ENCODE data around the gene BTN1A1. TPM values are rescaled to one million over a fixed set of nuclear protein-coding genes. Genes with fewer than 3 reads are reported as not detected.

The BTN1A1 gene
- total and polyA plus RNA-seq, 10 of the 15 experiments (the other 5 are each of a cell fraction or from before 2014, with no cell fraction given): 0.05 to 2.2 (median 0.87) TPM

DNA sequence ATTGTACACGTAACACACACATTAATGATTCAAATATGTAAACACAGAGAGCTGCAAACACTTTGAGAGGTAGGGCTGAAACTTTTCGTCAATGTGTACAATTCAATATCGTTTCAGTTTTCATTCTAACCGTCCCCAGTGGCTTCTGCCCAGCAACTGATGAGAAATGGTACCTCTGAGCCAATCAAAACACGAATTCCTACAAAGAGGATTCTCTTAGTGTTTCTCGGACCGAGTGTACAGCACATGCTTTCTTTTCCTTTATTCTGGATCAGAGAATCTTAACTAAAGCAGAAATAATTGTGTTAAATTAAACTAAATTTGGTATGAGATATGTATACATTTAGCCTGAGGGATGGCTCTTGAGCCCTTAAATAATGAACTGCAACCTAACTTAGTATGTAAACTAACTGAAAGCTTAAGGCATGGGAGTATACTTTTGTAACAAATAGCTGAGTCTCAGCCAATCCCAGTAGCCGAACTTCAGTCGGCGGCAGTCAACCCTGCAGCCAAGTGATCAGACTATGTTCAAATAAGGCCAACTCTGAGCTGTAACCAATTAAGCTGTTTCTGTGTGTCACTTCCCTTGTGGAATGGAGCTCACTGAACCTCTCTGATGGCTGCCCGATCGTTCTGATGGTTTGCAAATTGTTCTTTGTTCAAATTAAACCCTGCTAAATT is 26.2 kb upstream of the BTN1A1 start (continued):
- TF ChIP-seq ATF7 (IDR thresholded peaks at IDR 0.05; ENCODE audit: low read depth): peak; percentile 41
- no peak for TF ChIP-seq ZNF24 (IDR thresholded peaks at IDR 0.05)
- TF ChIP-seq MTA2 (IDR thresholded peaks at IDR 0.05; ENCODE audit: low read depth): peak; percentile 11; the same call in 1 of the 2 replicates
- TF ChIP-seq POLR2AphosphoS2 (IDR thresholded peaks at IDR 0.05; ENCODE audit: low read depth, low read length): peak; percentile 85
- no peak for TF ChIP-seq MYC (IDR thresholded peaks at IDR 0.05; ENCODE audit: insufficient read depth, insufficient read length, insufficient replicate concordance, low read length, severe bottlenecking)
- no peak for TF ChIP-seq IKZF1 (conservative IDR thresholded peaks at IDR 0.05)
- TF ChIP-seq, protein P1, sequence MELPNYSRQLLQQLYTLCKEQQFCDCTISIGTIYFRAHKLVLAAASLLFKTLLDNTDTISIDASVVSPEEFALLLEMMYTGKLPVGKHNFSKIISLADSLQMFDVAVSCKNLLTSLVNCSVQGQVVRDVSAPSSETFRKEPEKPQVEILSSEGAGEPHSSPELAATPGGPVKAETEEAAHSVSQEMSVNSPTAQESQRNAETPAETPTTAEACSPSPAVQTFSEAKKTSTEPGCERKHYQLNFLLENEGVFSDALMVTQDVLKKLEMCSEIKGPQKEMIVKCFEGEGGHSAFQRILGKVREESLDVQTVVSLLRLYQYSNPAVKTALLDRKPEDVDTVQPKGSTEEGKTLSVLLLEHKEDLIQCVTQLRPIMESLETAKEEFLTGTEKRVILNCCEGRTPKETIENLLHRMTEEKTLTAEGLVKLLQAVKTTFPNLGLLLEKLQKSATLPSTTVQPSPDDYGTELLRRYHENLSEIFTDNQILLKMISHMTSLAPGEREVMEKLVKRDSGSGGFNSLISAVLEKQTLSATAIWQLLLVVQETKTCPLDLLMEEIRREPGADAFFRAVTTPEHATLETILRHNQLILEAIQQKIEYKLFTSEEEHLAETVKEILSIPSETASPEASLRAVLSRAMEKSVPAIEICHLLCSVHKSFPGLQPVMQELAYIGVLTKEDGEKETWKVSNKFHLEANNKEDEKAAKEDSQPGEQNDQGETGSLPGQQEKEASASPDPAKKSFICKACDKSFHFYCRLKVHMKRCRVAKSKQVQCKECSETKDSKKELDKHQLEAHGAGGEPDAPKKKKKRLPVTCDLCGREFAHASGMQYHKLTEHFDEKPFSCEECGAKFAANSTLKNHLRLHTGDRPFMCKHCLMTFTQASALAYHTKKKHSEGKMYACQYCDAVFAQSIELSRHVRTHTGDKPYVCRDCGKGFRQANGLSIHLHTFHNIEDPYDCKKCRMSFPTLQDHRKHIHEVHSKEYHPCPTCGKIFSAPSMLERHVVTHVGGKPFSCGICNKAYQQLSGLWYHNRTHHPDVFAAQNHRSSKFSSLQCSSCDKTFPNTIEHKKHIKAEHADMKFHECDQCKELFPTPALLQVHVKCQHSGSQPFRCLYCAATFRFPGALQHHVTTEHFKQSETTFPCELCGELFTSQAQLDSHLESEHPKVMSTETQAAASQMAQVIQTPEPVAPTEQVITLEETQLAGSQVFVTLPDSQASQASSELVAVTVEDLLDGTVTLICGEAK (IDR thresholded peaks at IDR 0.05; ENCODE audit: borderline replicate concordance): peak; percentile 33; the same call in 1 of the 2 replicates
- peak; percentile 99 for TF ChIP-seq RFX5 (IDR thresholded peaks at IDR 0.05; ENCODE audit: low read depth, low read length)
- peak; percentile 86 for TF ChIP-seq POU2F2 (IDR thresholded peaks at IDR 0.05; ENCODE audit: borderline replicate concordance, low read depth, low read length)
- no peak for TF ChIP-seq NR2F1 (conservative IDR thresholded peaks at IDR 0.05)
- peak; percentile 61; the same call in 1 of the 2 replicates for TF ChIP-seq SPI1 (IDR thresholded peaks at IDR 0.05; ENCODE audit: borderline replicate concordance, insufficient read depth, low read depth, low read length)
- TF ChIP-seq EP300 (IDR thresholded peaks at IDR 0.05; ENCODE audit: borderline replicate concordance in 1 of 2, control insufficient read depth in 1 of 2, low read depth in 2 of 2, low read length in 2 of 2): no peak; a peak in 1 of 4 replicates
- no peak for TF ChIP-seq NFYA (IDR thresholded peaks at IDR 0.05; ENCODE audit: borderline replicate concordance, low read depth, low read length)
- TF ChIP-seq KLF5 (IDR thresholded peaks at IDR 0.05; ENCODE audit: partially characterized antibody): no peak
- peak; percentile 12; the same call in 1 of the 2 replicates for TF ChIP-seq BCL11A (IDR thresholded peaks at IDR 0.05; ENCODE audit: low read depth, low read length)
- peak; percentile 60; the same call in 1 of the 2 replicates for TF ChIP-seq PAX8 (IDR thresholded peaks at IDR 0.05)
- peak; percentile 81 to 98 for TF ChIP-seq SRF (IDR thresholded peaks at IDR 0.05; ENCODE audit: low read depth in 2 of 2, low read length in 2 of 2)
- TF ChIP-seq, protein P2, sequence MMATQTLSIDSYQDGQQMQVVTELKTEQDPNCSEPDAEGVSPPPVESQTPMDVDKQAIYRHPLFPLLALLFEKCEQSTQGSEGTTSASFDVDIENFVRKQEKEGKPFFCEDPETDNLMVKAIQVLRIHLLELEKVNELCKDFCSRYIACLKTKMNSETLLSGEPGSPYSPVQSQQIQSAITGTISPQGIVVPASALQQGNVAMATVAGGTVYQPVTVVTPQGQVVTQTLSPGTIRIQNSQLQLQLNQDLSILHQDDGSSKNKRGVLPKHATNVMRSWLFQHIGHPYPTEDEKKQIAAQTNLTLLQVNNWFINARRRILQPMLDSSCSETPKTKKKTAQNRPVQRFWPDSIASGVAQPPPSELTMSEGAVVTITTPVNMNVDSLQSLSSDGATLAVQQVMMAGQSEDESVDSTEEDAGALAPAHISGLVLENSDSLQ (IDR thresholded peaks at IDR 0.05): peak; percentile 78
- 0 out of 2 replicates have a peak, but pooled peaks have one; percentile 52 for TF ChIP-seq ZNF207 (IDR thresholded peaks at IDR 0.05; ENCODE audit: borderline replicate concordance)
- TF ChIP-seq, protein P3, sequence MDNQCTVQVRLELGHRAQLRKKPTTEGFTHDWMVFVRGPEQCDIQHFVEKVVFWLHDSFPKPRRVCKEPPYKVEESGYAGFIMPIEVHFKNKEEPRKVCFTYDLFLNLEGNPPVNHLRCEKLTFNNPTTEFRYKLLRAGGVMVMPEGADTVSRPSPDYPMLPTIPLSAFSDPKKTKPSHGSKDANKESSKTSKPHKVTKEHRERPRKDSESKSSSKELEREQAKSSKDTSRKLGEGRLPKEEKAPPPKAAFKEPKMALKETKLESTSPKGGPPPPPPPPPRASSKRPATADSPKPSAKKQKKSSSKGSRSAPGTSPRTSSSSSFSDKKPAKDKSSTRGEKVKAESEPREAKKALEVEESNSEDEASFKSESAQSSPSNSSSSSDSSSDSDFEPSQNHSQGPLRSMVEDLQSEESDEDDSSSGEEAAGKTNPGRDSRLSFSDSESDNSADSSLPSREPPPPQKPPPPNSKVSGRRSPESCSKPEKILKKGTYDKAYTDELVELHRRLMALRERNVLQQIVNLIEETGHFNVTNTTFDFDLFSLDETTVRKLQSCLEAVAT (IDR thresholded peaks at IDR 0.05): peak; percentile 93; the same call in 1 of the 2 replicates
- TF ChIP-seq, protein P4, sequence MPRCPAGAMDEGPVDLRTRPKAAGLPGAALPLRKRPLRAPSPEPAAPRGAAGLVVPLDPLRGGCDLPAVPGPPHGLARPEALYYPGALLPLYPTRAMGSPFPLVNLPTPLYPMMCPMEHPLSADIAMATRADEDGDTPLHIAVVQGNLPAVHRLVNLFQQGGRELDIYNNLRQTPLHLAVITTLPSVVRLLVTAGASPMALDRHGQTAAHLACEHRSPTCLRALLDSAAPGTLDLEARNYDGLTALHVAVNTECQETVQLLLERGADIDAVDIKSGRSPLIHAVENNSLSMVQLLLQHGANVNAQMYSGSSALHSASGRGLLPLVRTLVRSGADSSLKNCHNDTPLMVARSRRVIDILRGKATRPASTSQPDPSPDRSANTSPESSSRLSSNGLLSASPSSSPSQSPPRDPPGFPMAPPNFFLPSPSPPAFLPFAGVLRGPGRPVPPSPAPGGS (IDR thresholded peaks at IDR 0.05; ENCODE audit: borderline replicate concordance, insufficient read depth, low read depth, low read length, poor library complexity, severe bottlenecking): no peak

Data from GM12878 (cell line).